RWPE2 (cell line): ENCODE measurements around the gene NUF2.

Experiments
- ATAC-seq: fragments of 200-7000 bp; cut with Tn5 transposase; 3 replicates; pipeline ENCODE4 v1.9.1; 2021; ENCODE audit warnings: low read depth
- DNase-seq: peaks from one replicate; pipeline ENCODE4 v3.0.0-alpha.2; 2020; ENCODE audit warnings: low spot score
- H3K27ac ChIP-seq: fragments of 450-650 bp; 2 replicates; pipeline ENCODE4 v1.5.1; 2017; ENCODE audit warnings: mild to moderate bottlenecking; ENCODE audit not compliant: poor library complexity, severe bottlenecking
- H3K27me3 ChIP-seq: fragments of 250-450 bp; sonication (Bioruptor Pico); 2 replicates; pipeline ENCODE4 v1.5.1; 2021; ENCODE audit warnings: mild to moderate bottlenecking, moderate library complexity; ENCODE audit not compliant: insufficient read depth, poor library complexity, severe bottlenecking
- H3K36me3 ChIP-seq: fragments of 250-450 bp; sonication (Bioruptor Pico); 2 replicates; pipeline ENCODE4 v1.5.1; 2020; ENCODE audit warnings: low read depth, mild to moderate bottlenecking, moderate library complexity
- H3K4me1 ChIP-seq: fragments of 250-450 bp; sonication (Bioruptor Pico); 2 replicates; pipeline ENCODE4 v1.5.1; 2021; ENCODE audit warnings: mild to moderate bottlenecking, moderate library complexity; ENCODE audit not compliant: insufficient read depth, poor library complexity, severe bottlenecking
- H3K4me3 ChIP-seq: fragments of 250-450 bp; sonication (Bioruptor Pico); 2 replicates; pipeline ENCODE4 v1.5.1; 2021; ENCODE audit warnings: mild to moderate bottlenecking, moderate library complexity; ENCODE audit not compliant: severe bottlenecking
- H3K9me3 ChIP-seq: fragments of 250-450 bp; sonication (Bioruptor Pico); 2 replicates; pipeline ENCODE4 v1.5.1; 2021; ENCODE audit warnings: mild to moderate bottlenecking, moderate library complexity; ENCODE audit not compliant: severe bottlenecking
- CTCF ChIP-seq: fragments of 450-650 bp; IDR thresholded peaks from one replicate; pipeline ENCODE4 v1.5.1; 2017; ENCODE audit warnings: mild to moderate bottlenecking, moderate library complexity; ENCODE audit not compliant: poor library complexity, severe bottlenecking

NUF2 gene

GRCh38 chr1:163367721-163368120, 46.0 kb downstream of the NUF2 start:
- H3K36me3 ChIP-seq: no peaks in the 10 kb centered on the region
- H3K9me3 ChIP-seq: no peaks in the 10 kb centered on the region
- no peak overlapping the region for H3K4me3 ChIP-seq
- DNase-seq (no peak), ATAC-seq (no peak)
- no peaks in the 10 kb centered on the region for H3K4me1 ChIP-seq
- no peaks in the 10 kb centered on the region for H3K27me3 ChIP-seq
- TF ChIP-seq CTCF: no peak
- no peak overlapping the region for H3K27ac ChIP-seq

- no peaks in the 10 kb centered on the region for H3K9me3 ChIP-seq
- no peak overlapping the region for H3K27ac ChIP-seq
- DNase-seq: no peak
- no peak overlapping the region for H3K4me3 ChIP-seq
- no peaks in the 10 kb centered on the region for H3K36me3 ChIP-seq
- TF ChIP-seq CTCF: no peak
- no peak for ATAC-seq
- no peaks in the 10 kb centered on the region for H3K27me3 ChIP-seq
- no peaks in the 10 kb centered on the region for H3K4me1 ChIP-seq
Measured at GRCh38 chr1:163372576-163372975, 50.8 kb downstream of the NUF2 start.

- DNase-seq (no peak), ATAC-seq (no peak)
- Histone ChIP-seq H3K27ac (no peak overlapping the region), H3K9me3 (no peaks in the 10 kb centered on the region), H3K36me3 (no peaks in the 10 kb centered on the region), H3K4me3 (no peak overlapping the region), H3K27me3 (peaks cover 13% of the 10 kb centered on the region), H3K4me1 (no peaks in the 10 kb centered on the region)
- no peak for TF ChIP-seq CTCF
Measured at GRCh38 chr1:163378554-163378953, 56.8 kb downstream of the NUF2 start.

- no peak for ATAC-seq
- H3K36me3 ChIP-seq: no peaks in the 10 kb centered on the region
- no peak overlapping the region for H3K4me3 ChIP-seq
- TF ChIP-seq CTCF: no peak
- no peaks in the 10 kb centered on the region for H3K9me3 ChIP-seq
- DNase-seq: no peak
- H3K27me3 ChIP-seq: peaks cover 13% of the 10 kb centered on the region
- no peak overlapping the region for H3K27ac ChIP-seq
- H3K4me1 ChIP-seq: no peaks in the 10 kb centered on the region
Measured at GRCh38 chr1:163379801-163380200, 58.0 kb downstream of the NUF2 start.

- Histone ChIP-seq H3K4me3 (no peak overlapping the region), H3K36me3 (no peaks in the 10 kb centered on the region), H3K27me3 (peaks cover 13% of the 10 kb centered on the region), H3K9me3 (no peaks in the 10 kb centered on the region), H3K4me1 (no peaks in the 10 kb centered on the region), H3K27ac (no peak overlapping the region)
- no peak for TF ChIP-seq CTCF
- DNase-seq (no peak), ATAC-seq (no peak)
Measured at GRCh38 chr1:163381487-163382184, 59.9 kb downstream of the NUF2 start.
